ENCODE data around the gene PNPO. TPM values are rescaled to one million over a fixed set of nuclear protein-coding genes. Genes with fewer than 3 reads are reported as not detected.
A peak's percentile ranks its signal among the peaks of the same experiment; 100 is the strongest.

The PNPO gene
- total and polyA plus RNA-seq, 4 donors, result 22.4 to 26.7 (median 25.0) TPM

GRCh38 chr17:47946929-47947397, 5.6 kb downstream of the PNPO start:
- peak in 2 of 6 donors; percentile 53 to 54 for DNase-seq (ENCODE audit: low read depth in 4 of 6, low spot score in 6 of 6)
- Histone ChIP-seq H3K27ac (ENCODE audit: low read depth, low read length) (no peak overlapping the region), H3K36me3 (ENCODE audit: control insufficient read depth, insufficient read depth, low read length) (peaks cover 24% of the 10 kb centered on the region), H3K4me3 (ENCODE audit: low read depth, low read length) (no peak overlapping the region), H3K9me3 (ENCODE audit: control insufficient read depth, insufficient read depth, low read length) (no peaks in the 10 kb centered on the region), H3K4me1 (ENCODE audit: control insufficient read depth, insufficient read depth, low read length) (peaks cover 33% of the 10 kb centered on the region), H3K27me3 (ENCODE audit: control insufficient read depth, insufficient read depth, low read length) (no peaks in the 10 kb centered on the region)
- 11% methylated on average over 1 of the region's 2 CpGs for WGBS (ENCODE audit: insufficient coverage)

GRCh38 chr17:47948706-47949196, 7.4 kb downstream of the PNPO start:
- H3K27me3 ChIP-seq (ENCODE audit: control insufficient read depth, insufficient read depth, low read length), result no peaks in the 10 kb centered on the region
- no peak overlapping the region for H3K27ac ChIP-seq (ENCODE audit: low read depth, low read length)
- DNase-seq (ENCODE audit: low read depth in 4 of 6, low spot score in 6 of 6), result no peak
- WGBS (ENCODE audit: insufficient coverage), result 56% methylated on average over 3 of the region's 5 CpGs
- no peaks in the 10 kb centered on the region for H3K9me3 ChIP-seq (ENCODE audit: control insufficient read depth, insufficient read depth, low read length)
- H3K4me1 ChIP-seq (ENCODE audit: control insufficient read depth, insufficient read depth, low read length), result peaks cover 27% of the 10 kb centered on the region
- no peak overlapping the region for H3K4me3 ChIP-seq (ENCODE audit: low read depth, low read length)
- peaks cover 29% of the 10 kb centered on the region for H3K36me3 ChIP-seq (ENCODE audit: control insufficient read depth, insufficient read depth, low read length)

- Histone ChIP-seq H3K4me1 (ENCODE audit: control insufficient read depth, insufficient read depth, low read length) (peaks cover 27% of the 10 kb centered on the region), H3K36me3 (ENCODE audit: control insufficient read depth, insufficient read depth, low read length) (peaks cover 28% of the 10 kb centered on the region), H3K27me3 (ENCODE audit: control insufficient read depth, insufficient read depth, low read length) (no peaks in the 10 kb centered on the region), H3K4me3 (ENCODE audit: low read depth, low read length) (peak overlapping the region; percentile 24), H3K9me3 (ENCODE audit: control insufficient read depth, insufficient read depth, low read length) (no peaks in the 10 kb centered on the region), H3K27ac (ENCODE audit: low read depth, low read length) (no peak overlapping the region)
- DNase-seq (ENCODE audit: low read depth in 4 of 6, low spot score in 6 of 6), result peak; percentile 28 to 87 (median 61)
- 6% methylated on average over 21 of the region's 22 CpGs for WGBS (ENCODE audit: insufficient coverage)
These were observed 7.9 kb downstream of the PNPO start for GRCh38 chr17:47949197-47949759.

GRCh38 chr17:47949946-47950345, 8.6 kb downstream of the PNPO start:
- peaks cover 27% of the 10 kb centered on the region for H3K4me1 ChIP-seq (ENCODE audit: control insufficient read depth, insufficient read depth, low read length)
- no peaks in the 10 kb centered on the region for H3K9me3 ChIP-seq (ENCODE audit: control insufficient read depth, insufficient read depth, low read length)
- H3K36me3 ChIP-seq (ENCODE audit: control insufficient read depth, insufficient read depth, low read length), result peaks cover 22% of the 10 kb centered on the region
- no peak for DNase-seq (ENCODE audit: low read depth in 4 of 6, low spot score in 6 of 6)
- 93% methylated on average over 2 of the region's 3 CpGs for WGBS (ENCODE audit: insufficient coverage)
- no peak overlapping the region for H3K4me3 ChIP-seq (ENCODE audit: low read depth, low read length)
- no peaks in the 10 kb centered on the region for H3K27me3 ChIP-seq (ENCODE audit: control insufficient read depth, insufficient read depth, low read length)
- H3K27ac ChIP-seq (ENCODE audit: low read depth, low read length), result no peak overlapping the region

GRCh38 chr17:47950448-47950847, 9.1 kb downstream of the PNPO start:
- Histone ChIP-seq H3K9me3 (ENCODE audit: control insufficient read depth, insufficient read depth, low read length) (no peaks in the 10 kb centered on the region), H3K27me3 (ENCODE audit: control insufficient read depth, insufficient read depth, low read length) (no peaks in the 10 kb centered on the region), H3K4me3 (ENCODE audit: low read depth, low read length) (no peak overlapping the region), H3K4me1 (ENCODE audit: control insufficient read depth, insufficient read depth, low read length) (peaks cover 24% of the 10 kb centered on the region), H3K27ac (ENCODE audit: low read depth, low read length) (no peak overlapping the region), H3K36me3 (ENCODE audit: control insufficient read depth, insufficient read depth, low read length) (peaks cover 19% of the 10 kb centered on the region)
- no peak for DNase-seq (ENCODE audit: low read depth in 4 of 6, low spot score in 6 of 6)
- 59% methylated on average over 2 of the region's 4 CpGs for WGBS (ENCODE audit: insufficient coverage)

GRCh38 chr17:47952171-47953021, 11.0 kb downstream of the PNPO start:
- H3K27ac ChIP-seq (ENCODE audit: low read depth, low read length), result no peak overlapping the region
- H3K27me3 ChIP-seq (ENCODE audit: control insufficient read depth, insufficient read depth, low read length), result no peaks in the 10 kb centered on the region
- no peak for DNase-seq (ENCODE audit: low read depth in 4 of 6, low spot score in 6 of 6)
- no peaks in the 10 kb centered on the region for H3K9me3 ChIP-seq (ENCODE audit: control insufficient read depth, insufficient read depth, low read length)
- 92% methylated on average over 6 of the region's 12 CpGs for WGBS (ENCODE audit: insufficient coverage)
- H3K36me3 ChIP-seq (ENCODE audit: control insufficient read depth, insufficient read depth, low read length), result peaks cover 8% of the 10 kb centered on the region
- H3K4me1 ChIP-seq (ENCODE audit: control insufficient read depth, insufficient read depth, low read length), result peaks cover 29% of the 10 kb centered on the region
- H3K4me3 ChIP-seq (ENCODE audit: low read depth, low read length), result no peak overlapping the region

- no peaks in the 10 kb centered on the region for H3K27me3 ChIP-seq (ENCODE audit: control insufficient read depth, insufficient read depth, low read length)
- H3K9me3 ChIP-seq (ENCODE audit: control insufficient read depth, insufficient read depth, low read length), result no peaks in the 10 kb centered on the region
- no peak overlapping the region for H3K27ac ChIP-seq (ENCODE audit: low read depth, low read length)
- peaks cover 27% of the 10 kb centered on the region for H3K4me1 ChIP-seq (ENCODE audit: control insufficient read depth, insufficient read depth, low read length)
- DNase-seq (ENCODE audit: low read depth in 4 of 6, low spot score in 6 of 6), result no peak
- no peak overlapping the region for H3K4me3 ChIP-seq (ENCODE audit: low read depth, low read length)
- H3K36me3 ChIP-seq (ENCODE audit: control insufficient read depth, insufficient read depth, low read length), result peaks cover 4% of the 10 kb centered on the region
These were observed 12.5 kb downstream of the PNPO start for GRCh38 chr17:47953909-47954308.

GRCh38 chr17:47955497-47956461, 14.4 kb downstream of the PNPO start:
- H3K9me3 ChIP-seq (ENCODE audit: control insufficient read depth, insufficient read depth, low read length), result no peaks in the 10 kb centered on the region
- H3K27me3 ChIP-seq (ENCODE audit: control insufficient read depth, insufficient read depth, low read length), result no peaks in the 10 kb centered on the region
- 84% methylated on average over 6 of the region's 7 CpGs for WGBS (ENCODE audit: insufficient coverage)
- H3K27ac ChIP-seq (ENCODE audit: low read depth, low read length), result no peak overlapping the region
- H3K4me3 ChIP-seq (ENCODE audit: low read depth, low read length), result no peak overlapping the region
- peaks cover 4% of the 10 kb centered on the region for H3K36me3 ChIP-seq (ENCODE audit: control insufficient read depth, insufficient read depth, low read length)
- peaks cover 10% of the 10 kb centered on the region for H3K4me1 ChIP-seq (ENCODE audit: control insufficient read depth, insufficient read depth, low read length)
- no peak for DNase-seq (ENCODE audit: low read depth in 4 of 6, low spot score in 6 of 6)

All from spinal cord (tissue), 10 donors.